ENCODE data around the gene SCMH1.

SCMH1 gene

DNA sequence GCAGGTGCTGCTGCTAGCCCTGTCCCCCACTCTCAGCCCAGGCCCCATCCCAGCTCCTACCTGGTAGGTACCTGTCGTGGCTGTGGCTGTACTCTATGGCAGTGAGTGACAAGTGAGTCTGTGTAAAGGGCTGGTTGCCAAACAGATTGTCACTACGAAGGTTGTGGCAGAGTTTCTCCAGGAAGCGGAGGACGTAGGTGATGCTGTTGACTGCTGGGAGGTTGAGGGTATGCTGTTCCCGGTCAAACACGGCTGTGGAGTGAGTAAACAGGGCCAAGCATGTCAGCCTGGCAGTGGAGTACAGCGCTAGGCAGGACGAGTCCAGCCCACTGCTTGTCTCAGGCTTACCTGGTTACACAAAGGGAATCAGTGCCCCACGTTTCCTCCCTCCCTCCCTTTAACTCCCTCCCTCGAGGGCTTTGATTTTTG lies 195.7 kb downstream of the SCMH1 start:
- DNase-seq = no peak
- intact Hi-C loops (cut with DNase I) = no loop called here

DNA sequence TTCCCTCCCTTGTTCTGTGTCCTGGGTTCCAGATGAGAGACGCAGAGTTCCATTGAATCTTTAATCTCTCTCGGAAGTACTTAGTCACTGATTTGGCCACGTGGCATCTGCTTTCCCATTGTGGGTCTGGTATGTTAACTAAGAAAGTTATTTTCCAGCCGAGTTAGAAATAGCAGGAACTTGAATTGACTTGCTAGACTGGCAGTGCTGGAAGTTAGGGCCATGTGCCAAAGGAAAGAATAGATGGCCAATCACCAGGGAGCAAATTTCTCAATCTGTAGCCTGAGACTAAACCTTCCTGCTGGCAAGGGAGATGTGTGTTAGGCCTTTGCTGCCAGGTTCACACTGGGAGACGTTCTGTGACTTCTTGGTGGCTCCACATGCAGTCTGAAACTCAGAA lies 196.4 kb downstream of the SCMH1 start:
- intact Hi-C loops (cut with DNase I) = no loop called here
- DNase-seq = peak in 3 of 42 donors; percentile 16 to 58 (median 18)

DNA sequence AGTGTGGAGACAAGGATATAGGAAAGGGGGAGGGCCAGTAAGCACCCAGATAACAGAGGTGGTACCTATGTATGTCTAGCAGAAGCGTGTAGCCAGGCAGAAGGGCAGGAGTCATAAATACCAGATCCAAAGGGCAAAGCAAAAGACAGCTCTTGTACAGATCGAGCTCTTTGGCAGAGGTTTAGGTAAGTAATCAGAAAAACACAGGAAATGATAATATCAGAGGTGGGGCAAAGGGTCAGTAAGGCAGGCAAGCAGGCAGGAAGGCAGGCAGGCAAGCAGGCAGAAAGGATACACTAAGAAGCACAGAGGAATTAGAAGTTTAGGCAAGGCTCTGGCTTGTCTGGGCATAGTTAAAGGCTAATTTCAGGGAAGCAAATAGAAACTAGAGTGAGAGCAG lies 197.9 kb downstream of the SCMH1 start:
- no peak for DNase-seq
- intact Hi-C loops (cut with DNase I) = no loop called here

DNA sequence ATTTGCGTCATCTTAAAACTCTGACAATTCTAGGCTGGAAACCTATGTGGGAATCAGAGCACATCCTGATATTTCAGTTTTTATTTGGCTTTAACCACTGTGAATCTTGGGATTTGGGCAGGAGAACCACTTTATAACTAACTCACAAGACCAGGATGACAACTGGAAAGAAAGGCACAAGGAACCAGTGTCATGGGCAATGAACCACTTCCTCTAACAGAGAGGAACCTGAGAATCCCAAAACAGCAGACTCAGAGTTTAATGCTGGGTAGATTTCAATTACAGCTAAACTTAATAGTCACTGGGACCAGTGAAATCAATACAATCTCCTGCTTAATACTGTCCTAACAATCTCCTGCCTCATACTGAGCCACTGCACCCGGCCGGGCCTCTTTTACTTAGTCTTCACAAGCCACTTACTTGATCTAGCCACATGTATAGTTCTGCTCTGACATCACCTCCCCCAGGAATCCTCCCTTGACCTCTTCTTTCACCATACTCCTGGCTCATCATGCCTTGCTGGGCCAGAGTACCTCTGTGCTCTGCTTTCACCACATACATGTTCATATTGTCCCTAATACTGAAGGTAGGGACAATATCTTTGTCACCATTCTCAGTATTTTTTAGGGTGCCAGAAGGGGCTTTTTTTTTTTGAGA lies 200.4 kb downstream of the SCMH1 start:
- intact Hi-C loops (cut with DNase I) = no loop called here

DNA sequence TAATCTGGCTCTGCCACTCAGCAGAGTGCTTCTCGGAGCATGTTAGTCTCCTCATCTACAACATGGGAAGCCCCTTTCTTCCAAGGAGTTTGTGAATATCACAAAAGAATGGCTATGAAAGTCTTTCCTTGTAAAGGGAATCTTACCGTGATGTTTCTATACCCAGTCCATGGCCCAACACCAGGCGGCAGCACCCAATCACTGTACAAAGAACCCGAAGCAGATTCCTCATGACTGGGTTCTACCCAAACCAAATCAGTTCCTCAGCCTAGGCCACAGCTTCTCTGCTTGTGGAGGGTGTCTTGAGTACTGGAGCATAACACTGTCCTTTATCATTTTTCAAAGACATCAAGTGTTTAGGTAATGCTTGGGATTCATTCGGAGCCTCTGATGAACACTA lies 204.0 kb downstream of the SCMH1 start:
- no peak for DNase-seq
- intact Hi-C loops (cut with DNase I) = no loop called here

More for the DNA sequence above, 200.4 kb downstream of the SCMH1 start:
- no peak for DNase-seq

DNA sequence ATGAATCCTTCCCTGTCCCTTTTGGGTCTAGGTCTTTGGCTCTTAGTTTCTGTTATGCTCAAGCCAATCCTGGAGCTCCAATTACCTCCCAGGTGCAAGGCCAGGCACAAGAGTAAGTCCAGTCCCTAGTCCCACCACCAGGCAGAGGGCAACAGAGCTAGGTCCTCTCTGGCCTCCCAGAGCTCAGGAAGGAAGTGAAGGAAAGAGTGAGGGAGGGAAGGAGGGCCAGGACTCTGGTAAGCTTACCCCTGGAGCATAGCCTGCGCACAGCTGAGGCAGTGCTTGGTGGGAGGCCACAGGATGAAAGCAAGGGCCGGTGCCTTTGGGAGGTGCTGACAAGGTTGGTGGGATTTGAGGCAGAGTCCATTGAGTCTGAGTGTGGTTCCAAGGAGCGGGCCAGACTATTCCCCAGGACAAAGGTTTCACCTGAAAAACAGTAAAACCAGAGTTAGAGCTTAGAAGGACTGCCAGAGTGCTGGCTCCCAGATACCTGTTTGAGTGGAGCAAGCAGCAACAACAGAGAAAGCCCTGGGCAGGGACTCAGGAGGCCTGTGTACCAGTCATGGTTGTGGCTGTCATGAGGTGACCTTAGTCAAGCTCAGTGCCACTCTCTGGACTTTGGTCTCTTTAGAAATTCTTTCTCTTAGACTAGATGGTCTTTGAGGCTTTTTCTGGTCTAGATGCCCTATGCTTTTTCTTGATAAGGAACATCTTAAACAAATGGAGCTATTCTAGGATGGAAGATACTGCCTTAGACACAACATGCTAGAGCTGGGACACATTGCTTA lies 204.8 kb downstream of the SCMH1 start:
- intact Hi-C loops (cut with DNase I) = no loop called here

DNA sequence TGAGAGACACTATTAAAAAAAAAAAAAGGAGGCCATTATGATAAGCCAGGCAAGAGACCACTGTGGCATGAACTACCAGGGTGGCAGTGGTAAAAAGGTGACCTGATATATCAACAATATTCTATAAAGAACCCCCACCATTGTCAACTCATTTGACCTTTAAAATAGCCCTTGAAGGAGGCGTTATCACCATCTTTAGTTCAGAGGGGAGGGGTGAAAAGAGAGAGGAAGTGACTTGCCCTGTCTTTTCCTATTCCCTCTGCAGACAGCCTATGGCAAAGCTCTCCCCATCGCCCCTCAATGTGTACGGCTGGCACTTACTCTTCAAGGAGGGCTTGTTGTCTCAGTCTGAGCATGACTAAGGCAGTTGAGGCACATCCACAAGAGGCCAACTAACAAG lies 208.8 kb downstream of the SCMH1 start:
- DNase-seq = no peak
- intact Hi-C loops (cut with DNase I) = no loop called here

More for the DNA sequence above, 204.8 kb downstream of the SCMH1 start:
- no peak for DNase-seq

DNA sequence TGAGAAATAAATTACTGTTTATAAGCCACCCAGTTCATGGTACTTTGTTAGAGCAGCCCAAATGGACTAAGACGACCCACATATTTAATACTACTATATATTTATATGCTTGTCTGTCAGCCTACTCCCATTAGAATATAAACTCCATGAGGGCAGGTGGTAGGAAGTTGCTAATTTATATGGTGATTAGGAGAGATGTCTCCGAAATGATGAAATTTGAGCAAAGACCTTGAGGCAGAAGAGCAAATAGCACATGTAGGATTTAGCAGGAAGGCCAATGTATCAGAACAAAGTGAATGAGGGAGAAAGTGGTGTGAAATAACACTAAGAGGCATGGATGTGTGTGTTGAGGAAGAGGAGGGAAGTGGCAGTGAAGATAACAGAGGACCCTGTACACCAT lies 210.0 kb downstream of the SCMH1 start:
- intact Hi-C loops (cut with DNase I) = no loop called here
- DNase-seq = no peak

DNA sequence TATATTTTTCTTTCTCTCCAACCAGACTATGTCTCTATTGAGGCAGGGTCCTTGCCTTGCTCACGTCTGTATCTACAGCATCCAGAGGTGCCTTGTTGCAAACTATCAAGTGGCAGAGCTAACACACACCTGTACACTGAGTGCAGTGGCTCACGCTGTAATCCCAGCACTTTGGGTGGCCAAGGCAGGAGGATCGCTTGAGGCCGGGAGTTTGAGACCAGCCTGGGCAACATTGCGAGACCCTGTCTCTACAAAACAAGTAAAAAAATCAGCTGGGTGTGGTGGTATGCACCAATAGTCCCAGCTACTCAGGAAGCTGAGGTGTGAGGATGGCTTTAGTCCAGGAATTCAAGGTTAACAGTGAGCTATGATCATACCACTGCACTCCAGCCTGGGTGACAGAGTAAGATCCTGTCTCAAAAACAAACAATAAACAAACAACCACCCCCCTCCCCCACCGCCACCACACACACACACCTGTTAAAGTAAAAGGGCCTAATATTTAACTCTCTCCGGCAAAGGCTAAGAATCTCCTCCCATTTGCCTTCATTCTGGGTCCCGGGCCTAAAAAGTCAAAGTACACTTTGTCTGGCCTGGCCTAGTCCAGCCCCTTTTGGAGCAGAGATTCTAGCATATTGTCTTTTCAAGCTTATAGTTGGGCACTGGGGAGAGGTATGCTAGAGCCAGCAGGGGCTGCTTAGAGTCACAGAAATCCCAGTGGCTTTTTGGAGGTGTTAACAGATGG lies 211.1 kb downstream of the SCMH1 start:
- intact Hi-C loops (cut with DNase I) = no loop called here
- DNase-seq = no peak

DNA sequence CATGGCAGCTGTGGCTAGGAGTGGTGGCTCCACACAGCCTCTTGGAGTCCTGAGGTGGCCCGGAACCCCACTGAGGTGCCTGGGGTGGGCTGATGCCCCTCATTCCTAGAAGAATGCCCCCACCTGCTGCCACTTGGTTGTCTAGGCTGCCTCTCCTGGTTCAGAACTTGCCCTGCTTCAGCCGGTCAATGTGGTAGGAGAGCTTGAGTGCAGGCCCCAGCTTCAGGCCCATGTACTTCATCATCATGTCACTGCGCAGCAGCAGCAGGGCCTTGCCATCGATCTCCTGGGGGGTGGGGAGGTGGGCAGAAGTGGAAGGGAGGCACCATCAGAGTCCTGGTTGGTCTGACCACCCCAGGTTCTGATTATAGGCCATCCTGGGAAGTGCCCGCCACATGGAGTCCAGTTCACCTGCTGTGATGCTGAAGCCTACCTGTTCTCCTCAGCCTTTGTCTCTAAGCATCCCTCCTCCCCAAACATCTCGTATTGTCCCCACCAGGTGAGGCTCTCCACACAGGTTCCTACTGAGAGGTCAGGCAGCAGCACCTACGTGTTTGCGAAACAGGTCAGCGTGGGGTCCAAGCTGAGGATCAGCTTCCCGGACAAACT lies 214.0 kb downstream of the SCMH1 start:
- DNase-seq = no peak
- intact Hi-C loops (cut with DNase I) = no loop called here

DNA sequence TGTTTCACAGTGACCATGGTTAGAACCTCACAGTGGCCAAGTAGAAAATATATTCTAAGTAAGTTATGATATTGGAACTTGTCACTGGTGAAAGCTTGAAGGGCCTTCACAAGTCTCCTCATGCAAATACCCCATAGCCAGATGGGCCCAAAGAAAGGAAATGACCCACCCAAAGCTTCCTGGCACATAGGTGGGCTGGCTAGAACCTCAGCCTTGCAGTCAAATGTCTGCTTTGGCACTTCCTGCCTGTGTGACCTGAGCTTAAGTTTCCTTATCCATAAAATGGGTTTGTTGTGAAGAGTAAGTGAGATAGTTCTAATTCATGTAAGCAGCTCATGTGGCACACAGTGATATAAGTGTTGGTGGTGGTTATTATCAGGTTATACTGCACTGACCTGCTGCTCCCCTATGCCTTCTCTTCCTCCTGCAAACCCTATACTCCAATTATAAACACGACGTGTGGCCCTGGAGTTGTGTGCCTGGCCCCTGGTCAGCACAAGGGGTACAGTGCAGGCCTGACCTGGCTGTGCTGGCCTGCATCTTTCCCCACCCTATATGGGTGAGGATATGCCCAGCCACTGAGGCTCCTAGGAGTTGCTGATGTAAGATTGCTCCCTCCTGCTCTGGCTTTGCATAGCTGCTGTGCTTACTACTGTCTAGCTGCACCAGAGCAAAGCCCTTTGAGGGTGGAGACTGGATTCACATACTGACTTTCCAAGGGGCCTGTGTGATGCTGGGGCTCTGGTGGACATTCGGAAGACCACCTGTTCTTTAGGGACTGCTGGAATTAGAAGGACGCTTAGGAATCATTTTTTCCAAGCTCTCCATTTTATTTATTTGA lies 215.9 kb downstream of the SCMH1 start:
- intact Hi-C loops (cut with DNase I) = no loop called here

DNA sequence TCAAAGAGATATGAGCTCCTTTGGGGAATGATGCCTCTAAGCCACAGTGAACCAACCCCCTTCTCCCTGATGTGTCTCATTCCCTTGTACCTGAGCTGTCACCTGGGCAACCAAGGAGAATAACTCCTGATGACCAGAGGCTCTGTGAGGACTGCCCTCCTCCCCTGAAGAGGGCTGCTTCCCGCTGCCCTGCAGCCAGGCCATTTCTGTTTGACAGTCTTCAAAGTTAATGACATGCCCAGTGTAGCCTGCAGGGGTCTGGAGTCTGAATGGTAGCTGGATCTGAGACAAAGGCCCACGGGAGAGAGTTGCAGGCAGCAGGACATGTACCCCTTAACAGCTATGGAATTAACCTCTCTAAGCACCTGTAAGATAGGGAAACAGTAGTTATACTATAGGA lies 217.2 kb downstream of the SCMH1 start:
- intact Hi-C loops (cut with DNase I) = no loop called here

More for the DNA sequence above, 215.9 kb downstream of the SCMH1 start:
- no peak for DNase-seq

DNA sequence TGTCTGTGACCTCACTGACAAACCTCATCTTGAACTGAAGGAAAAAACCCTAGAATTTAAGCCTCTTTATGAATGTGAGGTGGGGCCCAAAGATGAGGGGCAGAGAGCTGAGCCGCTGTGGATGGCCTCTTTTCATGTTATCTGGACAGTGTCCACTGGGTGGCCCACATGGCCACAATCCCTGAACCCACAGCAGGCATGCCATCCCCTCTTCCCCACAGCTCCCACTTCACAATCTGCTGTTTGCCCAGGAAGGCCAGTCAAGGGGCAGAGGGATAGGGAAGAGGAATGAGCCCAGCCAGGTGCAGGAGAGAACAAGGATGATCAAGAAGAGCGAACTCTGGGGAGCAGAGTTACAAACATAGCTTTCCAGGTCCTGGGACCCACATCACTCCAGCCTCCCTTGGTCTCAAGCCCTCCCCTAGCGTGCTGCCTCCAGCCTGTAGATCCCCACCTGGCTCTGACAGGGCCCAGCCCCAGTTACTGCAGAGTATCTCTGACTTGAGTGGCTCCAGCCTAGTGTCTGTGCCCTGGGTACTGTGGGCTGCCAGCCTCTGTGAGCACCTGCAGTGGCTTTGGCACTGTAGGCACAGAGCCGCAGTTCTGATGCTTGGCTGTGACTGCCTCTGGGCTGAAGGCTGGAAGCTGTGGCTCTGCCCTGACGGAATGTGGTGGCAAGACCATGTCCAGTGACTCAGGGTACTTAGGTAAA lies 218.7 kb downstream of the SCMH1 start:
- DNase-seq = no peak
- intact Hi-C loops (cut with DNase I) = no loop called here

More for the DNA sequence above, 217.2 kb downstream of the SCMH1 start:
- DNase-seq = no peak

DNA sequence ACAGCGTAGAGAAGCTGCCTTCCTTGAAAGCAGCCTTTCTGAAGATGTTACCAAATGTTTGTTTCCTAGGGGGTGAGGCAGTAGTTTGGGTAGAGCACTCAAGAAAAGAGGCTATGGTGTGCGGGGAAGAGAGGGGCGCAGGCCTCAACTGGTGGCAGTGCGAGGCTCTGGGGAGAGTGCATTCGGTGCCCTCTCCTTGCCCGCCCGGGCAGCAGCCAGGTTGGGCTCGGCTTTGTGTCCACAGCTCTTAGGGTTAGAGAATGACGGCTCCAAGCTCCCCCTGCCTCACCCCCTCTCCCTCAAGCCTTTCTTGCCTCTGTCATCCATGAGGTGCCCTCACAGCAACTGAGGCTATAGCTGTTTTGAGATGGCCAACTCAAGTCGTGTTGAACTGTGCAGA lies 219.7 kb downstream of the SCMH1 start:
- DNase-seq = no peak

DNA sequence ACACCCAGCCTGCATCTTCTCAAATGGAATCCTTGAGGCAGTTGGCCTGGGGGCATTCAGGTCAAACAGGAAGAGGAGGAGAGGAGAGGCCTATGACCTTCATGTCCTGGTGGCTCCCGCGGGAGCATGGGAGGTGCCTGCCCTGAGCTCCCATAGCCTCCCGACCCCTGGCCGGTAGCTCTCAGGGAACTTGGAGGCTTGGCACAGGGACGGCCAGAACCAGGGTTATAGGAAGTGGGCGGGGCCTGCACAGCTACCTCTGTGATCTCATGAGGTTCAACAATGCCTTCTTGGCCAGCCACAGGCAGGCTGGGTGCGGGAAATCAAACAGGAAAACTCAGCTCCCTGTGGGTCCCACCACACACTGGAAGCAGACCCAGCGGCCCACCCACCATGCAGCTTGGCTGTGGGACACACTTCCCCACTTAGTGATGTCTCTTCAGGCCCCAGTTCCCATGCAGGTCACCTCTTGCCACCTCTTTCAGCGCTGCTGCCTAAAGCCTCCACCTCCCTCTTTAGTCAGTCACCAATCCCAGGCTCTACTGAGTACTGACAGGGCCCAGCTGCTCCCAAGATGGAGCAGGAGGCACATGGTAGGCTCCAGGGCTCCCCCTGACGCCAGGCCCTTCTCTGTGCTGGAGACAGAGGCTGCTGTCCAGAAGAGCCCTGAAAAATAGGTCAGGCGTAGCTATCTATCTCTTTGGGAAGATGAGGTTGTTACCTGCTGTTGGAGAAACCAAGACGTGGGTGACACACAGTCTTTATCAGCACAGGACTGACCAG lies 220.4 kb downstream of the SCMH1 start, which contains the start of gene SLFNL1:
Gene SLFNL1, minus strand, starts transcription at position 200 of the 783 bp plus-strand sequence. CDS start 1,065 bp downstream, outside the sequence.
- no peak for DNase-seq
- intact Hi-C loops (cut with DNase I) = no loop called here

More for the DNA sequence above, 219.7 kb downstream of the SCMH1 start:
- intact Hi-C loops (cut with DNase I) = no loop called here

DNA sequence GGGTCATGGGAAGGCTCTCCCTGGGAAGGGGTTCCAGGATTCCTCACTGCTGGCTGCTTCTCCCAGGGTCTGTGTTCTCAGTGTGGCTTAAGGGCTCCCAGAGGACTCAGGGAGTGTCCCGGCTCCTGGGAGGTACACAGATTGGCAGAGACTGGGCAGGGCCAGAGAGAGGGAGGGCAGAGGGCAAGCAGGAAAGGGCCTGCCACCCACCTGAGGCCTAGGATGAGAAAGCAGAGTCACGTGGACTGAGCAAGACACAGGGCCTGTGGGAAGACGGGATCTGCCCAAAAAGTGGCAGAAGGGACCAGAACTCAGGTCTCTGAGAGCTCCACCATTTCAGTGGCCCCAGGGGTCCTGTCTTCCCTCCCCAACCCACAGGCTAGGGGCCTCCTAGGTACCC lies 221.5 kb downstream of the SCMH1 start:
- intact Hi-C loops (cut with DNase I) = no loop called here

DNA sequence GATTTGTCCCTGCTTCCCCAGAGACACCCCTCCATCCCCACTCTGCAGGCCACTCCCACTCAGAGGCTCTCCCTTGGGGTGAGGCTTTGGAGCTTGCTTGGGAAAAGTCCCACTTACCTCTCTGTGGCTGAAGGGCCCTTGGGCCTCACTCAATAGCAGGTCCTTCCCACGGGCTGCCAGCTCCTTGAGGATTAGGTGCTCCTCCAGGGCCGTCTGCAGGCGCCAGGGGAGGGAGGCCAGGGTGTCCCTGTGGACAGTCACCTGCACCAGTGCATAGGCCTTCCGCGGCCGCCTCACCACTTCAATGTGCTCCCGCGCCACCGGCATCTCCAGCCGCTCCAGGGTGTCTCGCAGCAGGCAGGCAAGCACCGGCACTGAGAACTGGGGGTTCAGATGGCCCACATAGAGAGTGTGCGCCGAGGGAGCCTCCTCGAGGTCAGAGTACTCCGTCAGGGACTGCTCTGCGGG lies 222.0 kb downstream of the SCMH1 start:
- intact Hi-C loops (cut with DNase I) = no loop called here
- no peak for DNase-seq

More for the DNA sequence above, 221.5 kb downstream of the SCMH1 start:
- no peak for DNase-seq

All from head of caudate nucleus (tissue), 42 donors.